Peyer's patch (tissue), 4 donors: ENCODE results near the gene P2RY8. TPM values are rescaled to one million over a fixed set of nuclear protein-coding genes. Genes with fewer than 3 reads are reported as not detected.

ENCODE experiments used
- DNase-seq, 3 donors: peaks; one replicate each; pipeline ENCODE4 v3.0.0-alpha.2; 2017 to 2019
- H3K27ac ChIP-seq, 4 donors: fragments of 200-600 bp; sonication (generic); one replicate each; pipeline ENCODE4 v1.5.1; 2016 to 2019
- H3K27me3 ChIP-seq, 2 donors: fragments of 200-600 bp; sonication (generic); one replicate each; pipeline ENCODE4 v1.5.1; 2019
- H3K36me3 ChIP-seq, 3 donors: fragments of 200-600 bp; sonication (generic); one replicate each; pipeline ENCODE4 v1.5.1; 2016 to 2019
- H3K4me1 ChIP-seq, 4 donors: fragments of 200-600 bp; sonication (generic); one replicate each; pipeline ENCODE4 v1.5.1; 2016 to 2019
- H3K4me3 ChIP-seq, 4 donors: fragments of 200-600 bp; sonication (generic); 1 replicate in 3 of 4; 2 replicates in 1 of 4; pipeline ENCODE4 v1.5.1; 2016 to 2019; ENCODE audit warnings: mild to moderate bottlenecking in 1 of 4
- H3K9me3 ChIP-seq, 4 donors: fragments of 200-600 bp; sonication (generic); one replicate each; pipeline ENCODE4 v1.5.1; 2016 to 2019; ENCODE audit warnings: mild to moderate bottlenecking in 1 of 4
- CTCF ChIP-seq, 6 experiments: fragments of 450-650 bp in 4 of 6; fragments of 200-600 bp in 2 of 6; sonication (generic) in 1 of 6; IDR thresholded peaks; one replicate each; pipeline ENCODE4 v1.5.1; 2017 to 2019; ENCODE audit warnings: antibody characterized with exemption in 6 of 6, mild to moderate bottlenecking in 3 of 6, moderate library complexity in 1 of 6
- POLR2A ChIP-seq, 2 donors: fragments of 450-650 bp; IDR thresholded peaks; one replicate each; pipeline ENCODE4 v1.5.1; 2017; ENCODE audit warnings: antibody characterized with exemption in 2 of 2, mild to moderate bottlenecking in 2 of 2, moderate library complexity in 2 of 2
- total RNA-seq, 4 donors: library from RNA; depleted of rRNA; stranded (reverse); fragments of >200 nt; gene quantifications; one replicate each; pipeline ENCODE4 v1.1.0, GENCODE V29; 2016

The P2RY8 gene
- total RNA-seq, 4 donors from 2014 or later, result 0.35 to 5.8 (median 1.2) TPM

GRCh38 chrX:1444561-1445500, 92.2 kb downstream of the P2RY8 start:
- H3K36me3 ChIP-seq, result peaks cover 0 to 7% (median 0%) of the 10 kb centered on the region in 3 donors
- peak; percentile 4 to 24 (median 23) for DNase-seq
- H3K27me3 ChIP-seq, result no peaks in the 10 kb centered on the region
- TF ChIP-seq CTCF (IDR thresholded peaks at IDR 0.05) (no peak), POLR2A (IDR thresholded peaks at IDR 0.05) (no peak)
- no peaks in the 10 kb centered on the region for H3K4me1 ChIP-seq
- no peak overlapping the region for H3K27ac ChIP-seq
- H3K9me3 ChIP-seq, result no peaks in the 10 kb centered on the region
- no peak overlapping the region for H3K4me3 ChIP-seq

GRCh38 chrX:1443496-1444075, 93.4 kb downstream of the P2RY8 start:
- DNase-seq, result peak in 2 of 3 donors; percentile 19 to 34
- H3K4me3 ChIP-seq, result no peak overlapping the region
- no peak overlapping the region for H3K27ac ChIP-seq
- peaks cover 0 to 10% (median 0%) of the 10 kb centered on the region in 3 donors for H3K36me3 ChIP-seq
- no peaks in the 10 kb centered on the region for H3K9me3 ChIP-seq
- no peaks in the 10 kb centered on the region for H3K27me3 ChIP-seq
- H3K4me1 ChIP-seq, result no peaks in the 10 kb centered on the region
- TF ChIP-seq CTCF (IDR thresholded peaks at IDR 0.05) (no peak), POLR2A (IDR thresholded peaks at IDR 0.05) (no peak)

GRCh38 chrX:1442724-1443367, 94.1 kb downstream of the P2RY8 start:
- Histone ChIP-seq H3K27me3 (no peaks in the 10 kb centered on the region), H3K9me3 (no peaks in the 10 kb centered on the region), H3K4me3 (no peak overlapping the region), H3K36me3 (peaks cover 0 to 18% (median 0%) of the 10 kb centered on the region in 3 donors), H3K27ac (no peak overlapping the region), H3K4me1 (no peaks in the 10 kb centered on the region)
- TF ChIP-seq CTCF (IDR thresholded peaks at IDR 0.05), result no peak
- no peak for TF ChIP-seq POLR2A (IDR thresholded peaks at IDR 0.05)
- peak; percentile 7 to 42 (median 23) for DNase-seq

- H3K4me3 ChIP-seq, result no peak overlapping the region
- H3K36me3 ChIP-seq, result peaks cover 0 to 25% (median 0%) of the 10 kb centered on the region in 3 donors
- H3K27ac ChIP-seq, result no peak overlapping the region
- H3K27me3 ChIP-seq, result no peaks in the 10 kb centered on the region
- no peak for TF ChIP-seq POLR2A (IDR thresholded peaks at IDR 0.05)
- no peak for TF ChIP-seq CTCF (IDR thresholded peaks at IDR 0.05)
- DNase-seq, result peak; percentile 6 to 40 (median 20)
- H3K4me1 ChIP-seq, result no peaks in the 10 kb centered on the region
- H3K9me3 ChIP-seq, result no peaks in the 10 kb centered on the region
Measured at GRCh38 chrX:1442016-1442665, 94.8 kb downstream of the P2RY8 start.

GRCh38 chrX:1440506-1440905, 96.5 kb downstream of the P2RY8 start:
- Histone ChIP-seq H3K4me3 (no peak overlapping the region), H3K27me3 (no peaks in the 10 kb centered on the region), H3K27ac (no peak overlapping the region), H3K36me3 (peaks cover 0 to 38% (median 0%) of the 10 kb centered on the region in 3 donors), H3K4me1 (no peaks in the 10 kb centered on the region), H3K9me3 (no peaks in the 10 kb centered on the region)
- TF ChIP-seq POLR2A (IDR thresholded peaks at IDR 0.05) (no peak), CTCF (IDR thresholded peaks at IDR 0.05) (no peak)
- DNase-seq, result peak in 2 of 3 donors; percentile 5 to 12
